MV-4-11 (cell line): ENCODE data around the gene IL17B.

Experiments
- DNase-seq: peaks from one replicate; lab custom pipeline; 2025; lab: John Stamatoyannopoulos, UW

IL17B gene

GRCh38 chr5:149376711-149377447, 2.2 kb downstream of the IL17B start:
- DNase-seq: no peak

GRCh38 chr5:149376104-149376503, 3.0 kb downstream of the IL17B start:
- no peak for DNase-seq

- DNase-seq: no peak
These were observed 3.7 kb downstream of the IL17B start for GRCh38 chr5:149375434-149375833.

GRCh38 chr5:149374801-149375200, 4.3 kb downstream of the IL17B start:
- no peak for DNase-seq

- DNase-seq: no peak
These were observed 4.8 kb downstream of the IL17B start for GRCh38 chr5:149374303-149374702.

- no peak for DNase-seq
These were observed 6.2 kb downstream of the IL17B start for GRCh38 chr5:149372932-149373331.

DNA sequence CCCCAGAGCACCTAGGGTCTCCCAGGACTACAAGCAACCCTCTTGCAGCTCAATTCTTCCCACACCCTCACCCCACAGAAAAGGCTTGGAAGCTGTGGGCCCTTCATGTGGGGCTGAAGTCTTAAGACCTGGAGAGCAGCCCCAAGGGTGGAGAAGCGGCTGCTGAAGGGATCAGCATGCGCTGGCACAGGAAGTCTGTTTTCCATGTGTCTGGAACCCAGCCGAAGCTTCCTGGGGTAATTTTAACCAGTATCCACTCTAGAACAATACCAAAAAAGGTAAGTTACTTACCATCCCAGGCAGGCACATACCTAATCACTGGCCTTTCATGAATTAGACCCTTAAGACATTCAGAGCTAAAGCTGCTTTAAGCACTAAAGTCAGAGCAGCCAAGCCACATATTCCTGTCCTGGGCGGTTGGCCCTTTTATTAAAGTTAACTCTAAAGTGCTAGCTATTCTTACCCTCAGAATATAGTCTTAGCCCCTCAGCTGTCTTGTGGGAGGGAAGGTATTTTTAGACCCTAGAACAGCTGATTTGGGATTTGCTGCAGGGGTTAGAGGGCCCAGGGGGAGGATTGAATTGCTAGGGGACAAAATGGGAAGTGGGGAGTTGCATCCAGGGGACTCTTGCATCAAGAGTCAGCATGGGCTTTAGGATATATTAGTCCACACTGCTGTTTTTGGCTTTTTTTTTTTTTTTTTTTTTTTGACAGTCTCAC, 6.9 kb downstream of the IL17B start:
- peak; percentile 52 for DNase-seq

- DNase-seq: peak; percentile 35
These were observed 7.7 kb downstream of the IL17B start for GRCh38 chr5:149371296-149371962.

DNA sequence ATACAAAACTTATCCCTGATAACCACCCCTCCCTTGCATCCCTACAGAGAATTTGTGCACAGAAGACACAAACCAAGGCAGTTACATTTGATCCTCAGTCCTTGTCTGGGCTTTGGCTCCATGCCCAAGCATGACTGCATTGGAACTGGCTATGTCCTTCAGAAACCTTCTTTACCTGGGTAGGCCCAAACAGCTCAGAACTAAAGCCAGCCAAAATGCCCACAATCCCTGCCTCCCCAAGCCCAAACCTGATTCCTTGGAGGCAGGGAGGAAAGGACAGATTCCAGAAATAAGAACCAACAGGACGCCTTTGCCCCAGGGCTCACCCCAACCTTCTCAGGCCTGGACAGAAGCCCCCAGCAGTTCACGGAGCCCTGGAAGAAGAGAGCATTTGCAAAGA, 8.2 kb downstream of the IL17B start:
- no peak for DNase-seq

DNA sequence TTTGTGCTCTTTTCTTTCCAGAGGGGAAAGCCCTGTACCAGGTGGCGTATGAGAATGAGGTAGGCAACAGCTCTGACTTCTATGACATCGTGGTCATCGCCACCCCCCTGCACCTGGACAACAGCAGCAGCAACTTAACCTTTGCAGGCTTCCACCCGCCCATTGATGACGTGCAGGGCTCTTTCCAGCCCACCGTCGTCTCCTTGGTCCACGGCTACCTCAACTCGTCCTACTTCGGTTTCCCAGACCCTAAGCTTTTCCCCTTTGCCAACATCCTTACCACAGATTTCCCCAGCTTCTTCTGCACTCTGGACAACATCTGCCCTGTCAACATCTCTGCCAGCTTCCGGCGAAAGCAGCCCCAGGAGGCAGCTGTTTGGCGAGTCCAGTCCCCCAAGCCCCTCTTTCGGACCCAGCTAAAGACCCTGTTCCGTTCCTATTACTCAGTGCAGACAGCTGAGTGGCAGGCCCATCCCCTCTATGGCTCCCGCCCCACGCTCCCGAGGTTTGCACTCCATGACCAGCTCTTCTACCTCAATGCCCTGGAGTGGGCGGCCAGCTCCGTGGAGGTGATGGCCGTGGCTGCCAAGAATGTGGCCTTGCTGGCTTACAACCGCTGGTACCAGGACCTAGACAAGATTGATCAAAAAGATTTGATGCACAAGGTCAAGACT, 11.0 kb downstream of the IL17B start:
- no peak for DNase-seq

GRCh38 chr5:149367249-149367971, 11.7 kb downstream of the IL17B start:
- DNase-seq: peak; percentile 81

DNA sequence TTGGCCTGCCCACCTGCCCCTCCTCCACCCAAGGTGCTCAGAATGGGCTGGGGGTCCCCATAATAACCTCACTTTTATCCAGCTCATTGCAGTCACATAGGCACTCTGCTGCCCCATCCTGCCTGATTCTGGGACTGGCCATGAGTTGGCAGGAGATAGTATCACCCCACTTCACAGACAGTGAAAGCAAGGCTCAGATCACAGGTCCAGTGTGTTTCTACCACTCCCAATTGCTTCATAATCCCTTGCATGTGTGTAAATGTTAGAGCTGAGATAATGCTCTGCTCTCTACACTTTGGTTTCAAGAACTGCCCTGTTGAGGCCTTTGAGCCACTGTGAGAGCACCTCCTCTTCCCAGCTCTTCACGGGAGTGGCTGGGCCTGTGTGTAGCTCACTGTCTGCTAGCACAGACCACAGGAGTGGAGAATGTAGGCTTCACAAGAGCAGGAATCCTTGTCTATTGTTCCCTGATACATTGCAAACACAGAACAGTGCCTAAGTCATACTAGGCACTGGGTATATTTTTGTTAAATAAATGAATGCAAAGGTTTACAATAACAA, 12.8 kb downstream of the IL17B start:
- peak; percentile 4 for DNase-seq

GRCh38 chr5:149365418-149365817, 13.7 kb downstream of the IL17B start:
- peak; percentile 48 for DNase-seq

- no peak for DNase-seq
These were observed 14.4 kb downstream of the IL17B start for GRCh38 chr5:149364719-149365118.

DNA sequence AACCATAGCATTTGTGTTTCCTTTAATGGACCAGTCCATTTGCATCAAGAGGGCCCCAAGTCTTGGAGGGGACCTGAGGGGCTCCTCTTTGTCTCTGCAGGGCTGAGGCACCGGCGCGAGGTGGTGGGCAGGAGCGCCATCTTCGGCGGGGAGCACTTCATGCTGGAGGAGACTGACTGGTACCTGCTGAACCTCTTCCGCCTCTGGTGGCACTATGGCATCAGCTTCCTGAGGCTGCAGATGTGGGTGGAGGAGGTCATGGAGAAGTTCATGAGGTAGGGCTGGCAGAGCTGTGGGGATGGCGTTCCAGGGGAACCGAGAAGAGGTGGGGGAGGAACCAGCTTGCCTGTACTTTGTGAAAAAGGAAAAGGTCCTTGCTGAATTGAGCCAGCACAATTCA, 15.2 kb downstream of the IL17B start:
- no peak for DNase-seq

GRCh38 chr5:149363358-149363757, 15.7 kb downstream of the IL17B start:
- DNase-seq: peak; percentile 62

- no peak for DNase-seq
These were observed 16.6 kb downstream of the IL17B start for GRCh38 chr5:149362541-149362940.

DNA sequence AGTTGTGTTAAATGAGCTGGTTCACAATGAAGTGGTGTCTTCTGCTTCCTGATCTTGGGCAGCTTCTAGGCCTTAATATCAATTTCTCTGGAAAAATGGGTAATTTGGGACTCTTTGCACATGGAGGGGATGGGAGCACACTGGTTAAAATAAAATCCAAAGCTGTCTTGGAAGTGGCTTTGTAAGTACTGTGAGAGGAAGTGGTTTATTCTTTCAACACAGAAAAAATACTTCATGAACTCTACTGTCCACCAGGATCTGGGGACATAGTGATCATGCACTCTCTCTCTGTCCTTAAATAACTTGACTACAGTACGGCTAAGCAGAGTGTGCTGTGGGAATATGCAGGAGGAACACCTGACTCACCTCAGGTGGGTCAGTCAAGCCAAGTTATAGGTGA, 18.8 kb downstream of the IL17B start:
- DNase-seq: peak; percentile 72

DNA sequence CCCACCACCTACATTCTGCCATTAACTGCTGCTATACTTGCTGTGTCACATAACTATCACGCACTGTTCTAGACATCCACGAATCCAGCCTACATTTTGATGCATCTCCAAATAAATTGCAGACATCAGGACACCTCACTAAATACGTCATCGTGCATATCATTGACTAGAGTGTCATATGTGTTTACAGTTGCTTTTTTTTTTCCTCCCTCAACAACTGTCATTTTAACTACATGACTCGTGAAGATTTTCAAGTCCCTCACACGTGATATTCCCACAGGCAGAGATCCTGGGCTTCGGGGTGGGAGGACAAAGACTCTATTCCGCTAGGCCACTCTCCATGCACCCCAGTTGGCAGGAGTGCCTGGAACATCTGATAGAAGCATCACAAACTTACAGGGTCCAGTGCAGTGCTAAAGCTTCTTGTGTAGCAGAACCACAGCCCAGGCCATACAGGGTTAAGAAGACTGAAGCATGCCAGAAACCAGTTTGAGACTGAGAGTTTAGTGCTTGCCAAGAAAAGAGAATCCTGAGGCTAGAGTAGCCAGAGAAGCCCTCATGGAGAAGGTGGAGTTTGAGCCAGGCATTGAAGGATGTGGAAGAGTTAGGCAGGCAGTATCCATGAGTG, 20.1 kb downstream of the IL17B start:
- no peak for DNase-seq

DNA sequence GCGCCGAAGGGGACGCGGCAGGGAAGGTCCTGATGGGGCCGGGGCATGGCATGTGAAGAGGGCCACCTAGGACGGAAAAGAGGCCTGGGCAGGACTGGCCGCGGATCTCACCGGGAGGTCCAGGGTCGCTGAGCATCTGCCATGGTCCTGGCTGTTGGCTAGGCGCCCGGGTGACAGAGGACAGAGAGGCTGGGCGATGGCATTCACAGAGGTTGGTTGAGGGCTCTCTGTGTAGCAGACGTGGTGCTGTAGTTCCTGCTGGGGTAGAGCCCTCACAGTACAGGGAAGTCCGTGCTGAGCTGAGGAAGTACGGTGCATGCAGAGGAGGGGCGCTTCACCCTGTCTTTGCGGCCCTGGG, 20.8 kb downstream of the IL17B start:
- peak; percentile 57 for DNase-seq
